Breast epithelium (tissue), 3 donors: Measurements from ENCODE around the gene TCFL5.

Experiments
- CTCF ChIP-seq, 3 donors: fragments of 450-650 bp; IDR thresholded peaks; one replicate each; pipeline ENCODE4 v1.5.1; 2016 to 2017; ENCODE audit warnings: antibody characterized with exemption in 3 of 3, mild to moderate bottlenecking in 3 of 3, moderate library complexity in 3 of 3
- POLR2A ChIP-seq: fragments of 450-650 bp; IDR thresholded peaks from one replicate; pipeline ENCODE4 v1.6.1; 2016; ENCODE audit warnings: antibody characterized with exemption, mild to moderate bottlenecking, moderate library complexity

- TF ChIP-seq CTCF (IDR thresholded peaks at IDR 0.05) (no peak), POLR2A (no peak)
Observed at GRCh38 chr20:62809530-62810428, 51.8 kb downstream of the TCFL5 start.
